ENCODE measurements around the gene BICDL2. TPM values are rescaled to one million over a fixed set of nuclear protein-coding genes. Genes with fewer than 3 reads are reported as not detected.
A peak's percentile ranks its signal among the peaks of the same experiment; 100 is the strongest.

BICDL2 gene
- total and polyA plus RNA-seq, 5 experiments from 2014 or later = not detected

DNA sequence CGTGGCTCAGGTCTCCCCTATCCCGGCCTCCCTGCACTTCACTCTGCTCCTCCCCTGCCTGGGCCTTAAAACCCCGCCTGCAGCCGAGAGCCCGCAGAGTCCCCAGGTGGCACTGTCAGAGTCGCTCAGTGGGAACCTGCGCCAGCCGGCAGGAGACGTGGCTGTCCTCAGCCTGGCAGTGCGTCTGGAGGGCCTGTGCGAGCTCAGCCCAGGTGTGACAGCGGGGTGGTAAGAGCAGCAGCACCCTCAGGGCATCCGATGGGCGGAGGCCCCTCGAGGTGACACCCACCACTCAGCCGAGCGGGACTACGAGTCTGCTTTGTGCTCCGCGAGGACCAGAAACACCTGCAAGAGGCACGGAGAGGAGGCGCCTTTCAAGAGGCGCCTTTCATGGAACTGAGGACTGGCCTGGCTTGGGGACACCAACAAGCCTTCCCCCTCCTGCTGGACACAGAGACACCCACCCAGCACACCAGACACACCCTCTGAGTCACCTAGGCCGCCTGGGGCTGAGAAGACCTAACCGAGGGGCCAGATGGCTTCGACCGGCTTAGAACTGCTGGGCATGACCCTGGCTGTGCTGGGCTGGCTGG is 23.8 kb downstream of the BICDL2 start, which contains the start of gene CLDN9:
Gene CLDN9, plus strand, starts transcription at position 96 of the 593 bp plus-strand sequence. Its CDS starts 440 bp downstream, at position 536.
- no peak within 1 kb of the TSS for H3K27ac Mint-ChIP-seq
- peak; percentile 48 to 55 for ATAC-seq
- peaks cover 0 to 13% (median 2%) of the 10 kb centered on the region in 5 donors for H3K27me3 Mint-ChIP-seq
- peak in 1 of 10 donors; percentile 59 for DNase-seq
- no peaks in the 10 kb centered on the region for H3K36me3 Mint-ChIP-seq
- no peaks in the 10 kb centered on the region for H3K9me3 Mint-ChIP-seq
- POLR2A ChIA-PET = interaction anchor here (10.1 kb wide), 1 partner anchor 12 kb away, joined by 170 read pairs; the partner anchor contains the start of genes CLDN6, HCFC1R1, THOC6 and TNFRSF12A
- peaks cover 8 to 17% (median 13%) of the 10 kb centered on the region in 4 donors for H3K4me1 Mint-ChIP-seq
- H3K4me3 Mint-ChIP-seq = peak within 1 kb of the TSS in 2 of 10 donors; percentile 7 to 8

DNA sequence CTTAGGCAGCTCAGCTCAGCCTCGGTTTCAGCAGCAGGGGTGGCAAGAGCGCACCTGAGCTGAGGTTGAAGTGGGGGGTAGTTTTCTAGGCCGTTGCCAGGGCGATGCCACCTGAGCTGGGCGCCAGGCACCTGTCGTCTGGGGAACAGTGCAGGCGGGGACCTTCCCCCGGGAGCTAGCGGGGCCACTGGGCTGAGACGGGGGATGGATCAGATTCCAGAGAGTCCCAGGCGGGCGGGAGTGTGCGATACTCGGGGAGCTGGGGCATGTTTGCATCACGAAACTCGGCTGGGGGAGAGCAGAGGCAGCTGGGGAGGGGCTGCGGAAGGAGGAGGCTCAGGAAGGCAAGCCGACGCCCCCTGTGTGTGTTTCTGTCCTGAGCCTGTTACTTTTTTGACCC is 24.5 kb downstream of the BICDL2 start:
- POLR2A ChIA-PET = interaction anchor here (0.6 to 10.1 kb wide), 2 partner anchors 13 to 1475 kb away, joined by 3 to 170 read pairs; partner anchors contain the start of genes CLDN6, HCFC1R1, THOC6 and TNFRSF12A
- peak overlapping the region in 2 of 10 donors; percentile 7 to 8 for H3K4me3 Mint-ChIP-seq
- H3K36me3 Mint-ChIP-seq = no peaks in the 10 kb centered on the region
- ATAC-seq (peak; percentile 36 to 39), DNase-seq (peak in 1 of 10 donors; percentile 53)
- no peaks in the 10 kb centered on the region for H3K9me3 Mint-ChIP-seq
- H3K4me1 Mint-ChIP-seq = peaks cover 12 to 23% (median 18%) of the 10 kb centered on the region in 4 donors
- H3K27ac Mint-ChIP-seq = no peak overlapping the region
- peaks cover 0 to 13% (median 2%) of the 10 kb centered on the region in 5 donors for H3K27me3 Mint-ChIP-seq

DNA sequence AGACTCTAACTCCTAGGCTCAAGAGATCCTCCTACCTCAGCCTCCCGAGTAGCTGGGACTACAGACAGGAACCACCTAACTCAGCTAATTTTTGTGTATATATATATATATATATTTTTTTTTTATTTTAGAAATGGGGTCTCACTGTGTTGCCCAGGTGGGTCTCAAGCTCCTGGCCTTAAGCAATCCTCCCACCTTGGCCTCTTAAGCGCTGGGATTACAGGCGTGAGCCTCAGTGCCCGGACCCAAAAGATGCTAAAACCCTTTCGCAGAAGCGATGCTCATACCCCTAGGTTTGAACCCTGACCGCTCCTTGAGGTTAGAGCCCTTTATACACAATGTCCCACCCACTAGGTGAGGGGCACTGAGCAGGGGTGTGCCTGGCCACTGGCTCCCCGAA is 26.2 kb downstream of the BICDL2 start:
- H3K9me3 Mint-ChIP-seq = no peaks in the 10 kb centered on the region
- H3K27ac Mint-ChIP-seq = no peak overlapping the region
- H3K4me1 Mint-ChIP-seq = peaks cover 16 to 32% (median 26%) of the 10 kb centered on the region in 4 donors
- peaks cover 0 to 14% (median 1%) of the 10 kb centered on the region in 5 donors for H3K27me3 Mint-ChIP-seq
- no peak for DNase-seq
- H3K4me3 Mint-ChIP-seq = no peak overlapping the region
- POLR2A ChIA-PET = interaction anchor here (0.6 to 10.1 kb wide), 3 partner anchors 10 to 55 kb away, joined by 4 to 170 read pairs (median 5); partner anchors contain the start of genes CLDN6, HCFC1R1, IL32 and THOC6
- no peak for ATAC-seq
- H3K36me3 Mint-ChIP-seq = no peaks in the 10 kb centered on the region

DNA sequence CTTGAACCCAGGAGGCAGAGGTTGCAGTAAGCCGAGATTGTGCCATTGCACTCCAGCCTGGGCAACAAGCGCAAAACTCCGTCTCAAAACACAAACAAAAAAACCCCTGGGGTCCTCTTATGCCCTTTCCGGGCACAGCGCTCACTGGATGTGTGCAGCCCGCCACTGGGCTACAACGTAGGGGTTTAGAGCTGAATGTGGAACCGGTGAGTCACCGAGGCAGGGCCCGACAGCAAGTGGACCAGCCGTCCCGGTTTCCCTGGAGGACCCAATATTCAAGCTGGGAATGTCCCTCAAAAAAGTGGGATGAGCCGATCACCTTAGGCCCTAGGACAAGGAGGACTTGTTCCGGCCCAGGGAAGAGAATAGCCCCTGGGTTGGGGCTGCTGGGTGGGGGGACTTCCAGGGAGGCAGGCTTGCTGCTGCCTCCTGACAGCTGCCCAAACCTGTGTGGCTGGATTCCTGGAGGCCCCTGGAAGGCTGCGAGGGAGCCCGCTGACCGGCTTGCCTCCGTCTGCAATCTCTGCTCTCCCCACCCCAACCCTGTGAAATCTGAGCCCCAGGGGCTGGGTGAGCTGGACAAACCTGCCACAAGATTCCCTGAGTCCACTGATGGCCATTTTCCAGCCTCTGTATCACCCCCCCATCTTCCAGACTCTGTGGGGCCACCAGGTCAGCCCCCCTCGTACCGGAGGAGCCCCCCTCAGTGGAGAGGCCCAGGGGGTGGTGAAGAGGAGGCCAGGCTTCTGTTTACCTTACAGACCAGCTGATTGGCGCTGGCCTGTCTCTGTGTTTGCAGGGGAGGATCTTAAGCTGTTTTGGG is 27.0 kb downstream of the BICDL2 start:
- Mint-ChIP-seq H3K4me1 (peaks cover 16 to 35% (median 29%) of the 10 kb centered on the region in 4 donors), H3K4me3 (peak overlapping the region in 1 of 10 donors; percentile 24), H3K9me3 (no peaks in the 10 kb centered on the region), H3K36me3 (no peaks in the 10 kb centered on the region), H3K27ac (no peak overlapping the region), H3K27me3 (peaks cover 0 to 16% (median 1%) of the 10 kb centered on the region in 5 donors)
- DNase-seq (no peak), ATAC-seq (no peak)
- POLR2A ChIA-PET = interaction anchor here (10.1 kb wide), 1 partner anchor 15 kb away, joined by 170 read pairs; the partner anchor contains the start of genes CLDN6, HCFC1R1, THOC6 and TNFRSF12A

DNA sequence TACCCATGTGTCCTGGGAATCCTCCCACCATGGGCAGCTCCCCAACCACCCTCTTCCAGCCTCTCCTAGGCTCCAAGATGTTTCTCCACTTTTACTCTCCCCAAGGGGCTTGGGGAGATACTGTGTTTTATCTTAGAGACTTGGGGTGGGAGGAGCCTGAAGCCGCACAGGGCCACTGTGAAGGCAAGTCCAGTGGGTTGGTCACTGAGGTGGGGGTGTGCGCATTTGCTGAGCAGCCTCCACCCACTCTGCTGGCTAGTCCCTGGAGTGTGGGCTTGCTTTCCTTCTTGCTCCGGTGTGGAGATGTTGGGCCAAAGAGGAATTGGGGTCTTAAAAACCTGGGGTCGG is 28.1 kb downstream of the BICDL2 start:
- H3K9me3 Mint-ChIP-seq = no peaks in the 10 kb centered on the region
- H3K4me3 Mint-ChIP-seq = peak overlapping the region in 4 of 10 donors; percentile 30 to 85 (median 76)
- no peaks in the 10 kb centered on the region for H3K36me3 Mint-ChIP-seq
- ATAC-seq (no peak), DNase-seq (no peak)
- POLR2A ChIA-PET = interaction anchor here (1.1 to 10.1 kb wide), 2 partner anchors 17 to 28 kb away, joined by 3 to 170 read pairs; partner anchors contain the start of genes CLDN6, HCFC1R1, THOC6 and TNFRSF12A
- peaks cover 0 to 17% (median 1%) of the 10 kb centered on the region in 5 donors for H3K27me3 Mint-ChIP-seq
- H3K27ac Mint-ChIP-seq = no peak overlapping the region
- H3K4me1 Mint-ChIP-seq = peaks cover 16 to 38% (median 31%) of the 10 kb centered on the region in 4 donors

DNA sequence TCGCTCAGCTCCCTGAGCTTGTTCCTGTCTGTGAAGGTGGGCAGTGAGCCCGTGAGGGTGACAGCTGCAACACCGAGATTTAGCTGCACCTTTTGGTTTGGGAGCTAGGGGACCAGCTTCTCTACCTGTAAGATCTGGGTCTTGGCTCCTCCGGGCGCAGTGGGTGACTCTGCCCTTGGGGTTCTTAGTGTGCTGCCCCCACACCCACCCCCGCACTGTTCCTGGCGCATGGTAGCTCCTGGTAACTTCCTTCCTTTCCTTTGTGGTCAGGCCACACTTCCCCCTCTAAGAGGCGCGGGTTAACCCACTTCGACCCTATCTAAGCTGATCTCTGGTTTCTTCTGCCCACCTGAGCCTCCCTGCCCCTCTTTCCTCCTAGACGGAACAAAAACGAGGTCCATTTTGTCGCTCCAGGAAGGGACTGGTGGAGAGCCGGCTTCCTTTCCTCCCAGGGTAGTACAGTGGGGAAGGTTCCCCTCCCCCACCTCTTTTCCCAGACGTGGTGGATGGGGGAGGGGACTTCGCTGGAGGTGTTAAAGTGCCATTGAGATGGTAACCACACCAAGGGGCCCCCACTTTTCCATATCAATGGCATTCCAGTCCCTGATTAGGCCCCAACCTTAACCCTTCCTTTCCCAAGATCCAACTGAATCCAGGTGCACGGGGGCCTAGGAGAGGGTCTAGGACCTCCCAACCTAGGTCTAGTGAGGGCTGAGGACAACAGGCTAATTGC is 28.6 kb downstream of the BICDL2 start:
- Mint-ChIP-seq H3K36me3 (no peaks in the 10 kb centered on the region), H3K4me1 (peaks cover 16 to 38% (median 31%) of the 10 kb centered on the region in 4 donors), H3K9me3 (no peaks in the 10 kb centered on the region), H3K4me3 (peak overlapping the region; percentile 61 to 88 (median 76)), H3K27ac (peak overlapping the region in 2 of 10 donors; percentile 62 to 79), H3K27me3 (peaks cover 0 to 17% (median 1%) of the 10 kb centered on the region in 5 donors)
- DNase-seq (peak in 2 of 10 donors; percentile 24 to 30), ATAC-seq (no peak)
- POLR2A ChIA-PET = interaction anchor here (1.1 to 10.1 kb wide), 2 partner anchors 17 to 27 kb away, joined by 3 to 170 read pairs; partner anchors contain the start of genes CLDN6, HCFC1R1, THOC6 and TNFRSF12A

DNA sequence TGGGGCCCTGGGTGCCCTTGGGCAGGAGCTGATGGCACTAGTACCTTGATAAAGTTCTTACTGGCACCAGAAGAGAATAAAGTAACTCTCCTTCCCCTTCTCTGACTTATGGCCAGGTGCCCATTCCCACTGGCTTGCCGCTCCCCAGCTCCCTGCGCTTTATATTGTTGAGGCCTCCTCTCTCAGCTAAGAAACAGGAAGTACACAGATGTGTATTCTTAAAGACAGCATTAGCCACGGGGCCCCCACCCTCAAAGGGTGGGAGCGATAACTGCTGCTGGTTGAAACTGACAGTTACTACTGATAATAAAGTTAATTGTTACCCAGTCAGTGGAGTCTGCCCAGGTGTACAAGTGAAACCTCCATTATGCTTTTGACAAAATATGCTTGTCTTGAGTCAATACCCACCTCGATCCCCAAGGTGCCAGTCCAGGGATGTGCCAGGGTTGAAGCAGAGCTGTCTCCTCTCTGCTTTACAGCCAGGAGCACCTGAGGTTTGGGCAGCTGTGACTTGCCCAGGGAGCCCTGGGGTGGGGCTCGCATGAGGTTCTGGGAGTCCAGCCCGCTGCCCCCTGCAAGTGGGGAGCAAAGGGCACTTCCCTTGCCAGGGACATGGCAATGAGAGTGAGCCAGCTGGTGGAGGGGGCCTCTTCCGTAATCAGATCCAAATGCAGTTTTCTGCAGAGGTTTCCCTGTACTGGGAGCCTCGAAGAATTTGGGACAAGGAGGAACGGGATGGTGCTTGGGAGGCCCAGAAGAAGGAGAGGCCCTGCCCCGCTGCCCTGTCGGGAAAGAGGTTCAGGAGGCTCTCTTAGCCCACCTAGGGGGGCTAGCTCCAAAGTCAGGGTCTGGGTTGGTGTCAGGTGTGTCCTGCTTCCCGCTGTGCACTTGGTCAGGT is 29.4 kb downstream of the BICDL2 start:
- Mint-ChIP-seq H3K4me1 (peaks cover 16 to 35% (median 31%) of the 10 kb centered on the region in 4 donors), H3K4me3 (peak overlapping the region; percentile 50 to 88 (median 76)), H3K27ac (peak overlapping the region in 1 of 10 donors; percentile 79), H3K27me3 (peaks cover 0 to 13% (median 1%) of the 10 kb centered on the region in 5 donors), H3K9me3 (no peaks in the 10 kb centered on the region), H3K36me3 (no peaks in the 10 kb centered on the region)
- ATAC-seq (no peak), DNase-seq (no peak)
- POLR2A ChIA-PET = interaction anchor here (1.1 to 10.1 kb wide), 2 partner anchors 18 to 26 kb away, joined by 3 to 170 read pairs; partner anchors contain the start of genes CLDN6, HCFC1R1, THOC6 and TNFRSF12A

DNA sequence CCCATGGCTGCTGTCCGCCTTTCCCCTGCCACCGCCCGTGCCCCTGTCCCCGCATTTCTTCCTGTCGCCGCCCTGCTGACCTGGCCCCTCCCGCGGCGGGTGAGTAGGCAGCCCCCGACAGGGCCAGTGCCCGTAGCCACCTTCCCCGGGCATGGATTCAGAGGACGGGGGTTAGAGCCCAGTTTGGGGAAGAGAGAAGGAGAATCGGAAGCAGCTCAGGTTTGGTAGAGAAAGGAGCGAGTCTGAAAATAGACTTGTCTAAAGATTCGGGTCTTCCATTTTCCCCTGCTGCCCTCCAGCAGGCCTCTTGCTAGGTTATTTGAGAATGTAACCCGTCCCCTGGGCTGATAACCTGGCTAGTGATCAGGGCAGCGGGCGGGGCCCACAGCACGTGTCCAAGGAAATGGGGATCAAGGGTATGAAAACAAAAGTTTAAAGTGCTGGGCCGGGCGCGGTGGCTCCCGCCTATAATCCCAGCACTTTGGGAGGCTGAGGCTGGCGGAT is 31.9 kb downstream of the BICDL2 start:
- Mint-ChIP-seq H3K4me1 (peaks cover 17 to 35% (median 30%) of the 10 kb centered on the region in 4 donors), H3K27me3 (peaks cover 0 to 13% (median 1%) of the 10 kb centered on the region in 5 donors), H3K9me3 (no peaks in the 10 kb centered on the region), H3K36me3 (no peaks in the 10 kb centered on the region), H3K4me3 (peak overlapping the region; percentile 55 to 79 (median 68)), H3K27ac (peak overlapping the region in 1 of 10 donors; percentile 62)
- DNase-seq (no peak), ATAC-seq (no peak)
- POLR2A ChIA-PET = interaction anchor here (0.6 to 10.1 kb wide), 3 partner anchors 20 to 767 kb away, joined by 3 to 170 read pairs (median 8); partner anchors contain the start of genes CLDN6, HCFC1R1, SLX4 and THOC6

DNA sequence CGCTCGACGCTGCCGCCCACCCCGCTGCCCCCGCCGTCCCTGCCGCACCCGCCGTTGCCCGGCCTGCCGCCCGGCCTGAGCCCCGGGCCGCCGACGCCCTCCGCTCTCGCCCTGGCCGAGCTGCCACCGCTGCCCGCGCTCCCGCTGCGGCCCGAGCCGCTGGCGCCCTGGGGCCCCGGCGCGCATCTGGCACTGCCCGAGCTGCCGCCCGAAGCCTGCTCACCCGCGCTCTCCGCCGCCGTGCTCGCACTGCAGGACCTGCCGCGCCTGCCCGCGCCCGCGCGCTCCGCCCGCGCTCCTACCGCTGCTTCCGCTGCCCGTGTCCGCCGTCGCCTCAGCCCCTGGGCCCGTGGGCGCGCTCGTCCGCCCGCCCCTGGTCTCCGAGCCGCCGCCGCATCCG is 32.4 kb downstream of the BICDL2 start:
- Mint-ChIP-seq H3K9me3 (no peaks in the 10 kb centered on the region), H3K27me3 (peaks cover 0 to 17% (median 1%) of the 10 kb centered on the region in 5 donors), H3K4me1 (peaks cover 17 to 35% (median 30%) of the 10 kb centered on the region in 4 donors), H3K4me3 (peak overlapping the region in 1 of 10 donors; percentile 74), H3K36me3 (no peaks in the 10 kb centered on the region), H3K27ac (no peak overlapping the region)
- DNase-seq (no peak), ATAC-seq (peak in 1 of 2 donors; percentile 14)
- POLR2A ChIA-PET = interaction anchor here (0.8 to 10.1 kb wide), 5 partner anchors 10 to 279 kb away, joined by 3 to 170 read pairs (median 4); partner anchors contain the start of genes CLDN6, HCFC1R1, PKMYT1 and THOC6

DNA sequence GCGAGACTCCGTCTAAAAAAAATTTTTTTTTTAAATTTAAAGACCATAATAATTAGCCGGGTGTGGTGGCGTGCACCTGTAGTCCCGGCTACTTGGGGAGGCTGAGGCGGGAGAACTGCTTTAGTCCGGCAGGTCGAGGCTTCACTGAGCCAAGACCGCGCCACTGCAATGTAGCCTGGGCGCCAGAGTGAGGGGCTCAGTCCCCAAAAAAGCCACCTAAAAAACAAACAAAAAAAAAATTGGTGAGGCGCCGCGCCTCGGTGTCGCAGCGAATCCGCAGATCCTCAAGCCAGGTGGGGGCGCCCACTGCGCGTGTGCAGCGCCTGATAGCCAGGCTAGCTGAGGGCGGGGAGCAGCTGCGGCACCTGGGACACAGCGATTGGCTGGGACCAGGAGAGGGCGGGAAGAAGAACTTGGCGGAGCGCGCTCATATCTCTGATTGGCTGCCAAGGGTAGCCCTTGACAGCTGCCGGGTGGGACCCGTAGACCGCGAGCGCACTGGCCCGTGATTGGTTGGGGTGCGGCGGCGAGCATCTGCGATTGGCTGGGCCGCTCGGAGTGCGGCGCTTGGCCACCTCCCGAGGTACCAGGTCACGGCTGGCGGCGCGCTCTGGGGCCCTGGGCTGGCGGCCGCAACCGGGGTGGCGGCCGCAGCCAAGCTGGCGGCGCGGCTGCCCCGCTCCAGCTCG is 33.0 kb downstream of the BICDL2 start:
- Mint-ChIP-seq H3K4me1 (peaks cover 16 to 31% (median 28%) of the 10 kb centered on the region in 4 donors), H3K9me3 (no peaks in the 10 kb centered on the region), H3K27me3 (peaks cover 0 to 17% (median 1%) of the 10 kb centered on the region in 5 donors), H3K27ac (peak overlapping the region in 2 of 10 donors; percentile 34 to 88), H3K4me3 (peak overlapping the region; percentile 68 to 88 (median 80)), H3K36me3 (no peaks in the 10 kb centered on the region)
- ATAC-seq = peak; percentile 98 to 99
- peak; percentile 85 to 98 (median 96) for DNase-seq
- POLR2A ChIA-PET = interaction anchor here (0.8 to 10.1 kb wide), 5 partner anchors 10 to 279 kb away, joined by 3 to 170 read pairs (median 4); partner anchors contain the start of genes CLDN6, HCFC1R1, PKMYT1 and THOC6
